HEK293 (cell line): ENCODE measurements around the gene OSTC.

Experiments
- MYNN ChIP-seq: fragments of 450-650 bp; formaldehyde crosslinking; IDR thresholded peaks from 2 replicates; pipeline ENCODE4 v1.5.1; 2016; ENCODE audit warnings: missing biosample characterization, missing genetic modification characterization, borderline replicate concordance
- SP3 ChIP-seq: fragments of 450-650 bp; formaldehyde crosslinking; IDR thresholded peaks from 2 replicates; pipeline ENCODE4 v1.5.1; 2016; ENCODE audit warnings: missing biosample characterization, missing genetic modification characterization
- TCF7L2 ChIP-seq: IDR thresholded peaks from 2 replicates; pipeline ENCODE4 v1.6.1; 2011; ENCODE audit warnings: low read depth, mild to moderate bottlenecking, inconsistent platforms, low read length, moderate library complexity, borderline replicate concordance
- TRIM28 ChIP-seq: IDR thresholded peaks from 2 replicates; pipeline ENCODE4 v1.6.1; 2011; ENCODE audit warnings: low read length, control low read depth, borderline replicate concordance
- YY2 ChIP-seq: fragments of 450-650 bp; formaldehyde crosslinking; IDR thresholded peaks from 2 replicates; pipeline ENCODE4 v1.5.1; 2016; ENCODE audit warnings: missing biosample characterization, missing genetic modification characterization
- ZBTB8A ChIP-seq: fragments of 450-650 bp; formaldehyde crosslinking; IDR thresholded peaks from 2 replicates; pipeline ENCODE4 v1.5.1; 2016; ENCODE audit warnings: missing biosample characterization, missing genetic modification characterization
- ZEB2 ChIP-seq: fragments of 450-650 bp; formaldehyde crosslinking; IDR thresholded peaks from 2 replicates; pipeline ENCODE4 v1.5.1; 2016; ENCODE audit warnings: missing biosample characterization, missing genetic modification characterization
- ZFP3 ChIP-seq: fragments of 450-650 bp; formaldehyde crosslinking; IDR thresholded peaks from 2 replicates; pipeline ENCODE4 v1.5.1; 2016; ENCODE audit warnings: low read depth, missing biosample characterization, missing genetic modification characterization
- ZNF10 ChIP-seq: fragments of 450-650 bp; formaldehyde crosslinking; IDR thresholded peaks from 2 replicates; pipeline ENCODE4 v1.5.1; 2017; ENCODE audit warnings: missing biosample characterization, missing genetic modification characterization
- ZNF146 ChIP-seq: fragments of 450-650 bp; formaldehyde crosslinking; IDR thresholded peaks from 2 replicates; pipeline ENCODE4 v1.5.1; 2016; ENCODE audit warnings: missing biosample characterization, missing genetic modification characterization
- ZNF175 ChIP-seq: fragments of 450-650 bp; formaldehyde crosslinking; IDR thresholded peaks from 2 replicates; pipeline ENCODE4 v1.5.1; 2016; ENCODE audit warnings: missing biosample characterization, missing genetic modification characterization
- ZNF529 ChIP-seq: fragments of 450-650 bp; formaldehyde crosslinking; IDR thresholded peaks from 2 replicates; pipeline ENCODE4 v1.5.1; 2017; ENCODE audit warnings: missing genetic modification characterization, missing biosample characterization; ENCODE audit not compliant: insufficient replicate concordance
- ZNF623 ChIP-seq: fragments of 450-650 bp; formaldehyde crosslinking; IDR thresholded peaks from 2 replicates; pipeline ENCODE4 v1.5.1; 2016; ENCODE audit warnings: missing biosample characterization, missing genetic modification characterization
- ZNF664 ChIP-seq: fragments of 450-650 bp; formaldehyde crosslinking; IDR thresholded peaks from 2 replicates; pipeline ENCODE4 v1.5.1; 2016; ENCODE audit warnings: missing biosample characterization, missing genetic modification characterization
- ZNF701 ChIP-seq: fragments of 450-650 bp; formaldehyde crosslinking; IDR thresholded peaks from 2 replicates; pipeline ENCODE4 v1.5.1; 2016; ENCODE audit warnings: missing biosample characterization, missing genetic modification characterization
- ZNF776 ChIP-seq: fragments of 450-650 bp; formaldehyde crosslinking; IDR thresholded peaks from 2 replicates; pipeline ENCODE4 v1.5.0; 2017; ENCODE audit warnings: missing biosample characterization, missing genetic modification characterization, borderline replicate concordance
- TF ChIP-seq, protein P1 (sequence below): fragments of 450-650 bp; formaldehyde crosslinking; IDR thresholded peaks from 2 replicates; pipeline ENCODE4 v1.5.1; 2016; ENCODE audit warnings: missing biosample characterization, missing genetic modification characterization
- TF ChIP-seq, protein P2 (sequence below): fragments of 450-650 bp; formaldehyde crosslinking; IDR thresholded peaks from 2 replicates; pipeline ENCODE4 v1.5.1; 2016; ENCODE audit warnings: missing biosample characterization, missing genetic modification characterization
- TF ChIP-seq, protein P3 (sequence below): fragments of 450-650 bp; formaldehyde crosslinking; IDR thresholded peaks from 2 replicates; pipeline ENCODE4 v1.5.1; 2017; ENCODE audit warnings: missing biosample characterization, missing genetic modification characterization
- TF ChIP-seq, protein P4 (sequence below): fragments of 450-650 bp; formaldehyde crosslinking; conservative IDR thresholded peaks from 2 replicates; pipeline ENCODE4 v1.5.1; 2016; ENCODE audit warnings: low read depth, missing biosample characterization, missing genetic modification characterization
- TF ChIP-seq, protein P5 (sequence below): fragments of 450-650 bp; formaldehyde crosslinking; IDR thresholded peaks from 2 replicates; pipeline ENCODE4 v1.5.1; 2016; ENCODE audit warnings: missing biosample characterization, missing genetic modification characterization
- TF ChIP-seq, protein P6 (sequence below): fragments of 450-650 bp; formaldehyde crosslinking; IDR thresholded peaks from 2 replicates; pipeline ENCODE4 v1.5.1; 2016; ENCODE audit warnings: missing biosample characterization, missing genetic modification characterization
- TF ChIP-seq, protein P7 (sequence below): fragments of 450-650 bp; formaldehyde crosslinking; IDR thresholded peaks from 2 replicates; pipeline ENCODE4 v1.5.1; 2016; ENCODE audit warnings: missing biosample characterization, missing genetic modification characterization

The OSTC gene

DNA sequence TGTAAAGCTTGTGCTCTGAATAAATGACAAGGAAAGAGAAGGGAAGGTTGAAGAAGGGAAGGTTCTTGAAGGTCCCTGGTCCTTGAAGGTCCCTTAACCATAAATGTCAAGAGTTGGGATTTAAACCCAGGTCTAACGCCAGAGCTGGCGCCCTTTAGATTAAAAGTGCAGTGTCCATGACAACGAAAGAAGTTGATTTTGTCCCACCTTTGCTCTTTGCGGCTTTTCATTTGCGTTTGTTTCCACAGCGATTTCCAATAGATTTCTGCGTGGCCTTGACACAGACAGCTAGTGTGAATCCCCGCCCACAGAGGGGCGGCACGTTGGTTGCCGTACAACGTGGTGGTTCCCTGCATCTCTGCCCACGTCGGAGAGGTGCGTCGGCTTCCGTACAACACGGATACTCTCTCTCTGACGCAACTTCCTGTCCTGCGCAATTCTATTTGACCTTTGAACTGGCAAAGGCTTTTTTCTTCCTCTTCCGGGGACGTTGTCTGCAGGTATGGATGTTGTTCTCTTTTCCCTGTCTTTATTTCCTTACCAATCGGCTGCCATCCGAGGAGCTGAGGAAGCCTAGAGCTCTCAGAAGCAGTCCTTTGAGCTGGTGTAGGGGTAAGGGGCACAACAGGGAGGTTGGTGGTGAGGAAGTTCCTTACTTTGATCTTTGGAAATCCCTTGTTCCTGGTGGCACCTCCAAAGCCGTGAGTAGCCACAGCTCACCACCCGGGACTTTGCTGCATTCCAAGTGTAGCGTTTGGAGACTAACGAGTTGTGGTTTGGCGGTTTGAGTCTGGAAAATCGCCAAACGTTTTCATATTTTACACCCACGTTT, 30.1 kb upstream of the OSTC start, which contains the start of gene RPL34 (continued):
- TF ChIP-seq ZNF623 (tag by site-specific recombination) (no peak), ZNF664 (tag by site-specific recombination) (no peak), ZNF776 (tag by site-specific recombination) (no peak), ZNF146 (tag by site-specific recombination) (no peak), SP3 (peak; percentile 83), TCF7L2 (peak; percentile 71; the same call in 1 of the 2 replicates), ZFP3 (no peak), TRIM28 (no peak), ZNF529 (tag by site-specific recombination) (no peak), MYNN (tag by site-specific recombination) (peak; percentile 75; the same call in 1 of the 2 replicates), ZNF10 (no peak), ZEB2 (0 out of 2 replicates have a peak, but pooled peaks have one; percentile 46), YY2 (peak; percentile 78; the same call in 1 of the 2 replicates), ZNF175 (tag by site-specific recombination) (no peak), ZNF701 (tag by site-specific recombination) (no peak), ZBTB8A (tag by site-specific recombination) (peak; percentile 64)
- TF ChIP-seq, protein P1, sequence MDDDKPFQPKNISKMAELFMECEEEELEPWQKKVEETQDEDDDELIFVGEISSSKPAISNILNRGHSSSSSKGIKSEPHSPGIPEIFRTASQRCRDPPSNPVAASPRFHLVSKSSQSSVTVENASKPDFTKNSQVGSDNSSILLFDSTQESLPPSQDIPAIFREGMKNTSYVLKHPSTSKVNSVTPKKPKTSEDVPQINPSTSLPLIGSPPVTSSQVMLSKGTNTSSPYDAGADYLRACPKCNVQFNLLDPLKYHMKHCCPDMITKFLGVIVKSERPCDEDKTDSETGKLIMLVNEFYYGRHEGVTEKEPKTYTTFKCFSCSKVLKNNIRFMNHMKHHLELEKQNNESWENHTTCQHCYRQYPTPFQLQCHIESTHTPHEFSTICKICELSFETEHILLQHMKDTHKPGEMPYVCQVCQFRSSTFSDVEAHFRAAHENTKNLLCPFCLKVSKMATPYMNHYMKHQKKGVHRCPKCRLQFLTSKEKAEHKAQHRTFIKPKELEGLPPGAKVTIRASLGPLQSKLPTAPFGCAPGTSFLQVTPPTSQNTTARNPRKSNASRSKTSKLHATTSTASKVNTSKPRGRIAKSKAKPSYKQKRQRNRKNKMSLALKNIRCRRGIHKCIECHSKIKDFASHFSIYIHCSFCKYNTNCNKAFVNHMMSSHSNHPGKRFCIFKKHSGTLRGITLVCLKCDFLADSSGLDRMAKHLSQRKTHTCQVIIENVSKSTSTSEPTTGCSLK (tag by site-specific recombination), result no peak
- TF ChIP-seq, protein P2, sequence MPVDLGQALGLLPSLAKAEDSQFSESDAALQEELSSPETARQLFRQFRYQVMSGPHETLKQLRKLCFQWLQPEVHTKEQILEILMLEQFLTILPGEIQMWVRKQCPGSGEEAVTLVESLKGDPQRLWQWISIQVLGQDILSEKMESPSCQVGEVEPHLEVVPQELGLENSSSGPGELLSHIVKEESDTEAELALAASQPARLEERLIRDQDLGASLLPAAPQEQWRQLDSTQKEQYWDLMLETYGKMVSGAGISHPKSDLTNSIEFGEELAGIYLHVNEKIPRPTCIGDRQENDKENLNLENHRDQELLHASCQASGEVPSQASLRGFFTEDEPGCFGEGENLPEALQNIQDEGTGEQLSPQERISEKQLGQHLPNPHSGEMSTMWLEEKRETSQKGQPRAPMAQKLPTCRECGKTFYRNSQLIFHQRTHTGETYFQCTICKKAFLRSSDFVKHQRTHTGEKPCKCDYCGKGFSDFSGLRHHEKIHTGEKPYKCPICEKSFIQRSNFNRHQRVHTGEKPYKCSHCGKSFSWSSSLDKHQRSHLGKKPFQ (tag by site-specific recombination), result no peak
- TF ChIP-seq, protein P3, sequence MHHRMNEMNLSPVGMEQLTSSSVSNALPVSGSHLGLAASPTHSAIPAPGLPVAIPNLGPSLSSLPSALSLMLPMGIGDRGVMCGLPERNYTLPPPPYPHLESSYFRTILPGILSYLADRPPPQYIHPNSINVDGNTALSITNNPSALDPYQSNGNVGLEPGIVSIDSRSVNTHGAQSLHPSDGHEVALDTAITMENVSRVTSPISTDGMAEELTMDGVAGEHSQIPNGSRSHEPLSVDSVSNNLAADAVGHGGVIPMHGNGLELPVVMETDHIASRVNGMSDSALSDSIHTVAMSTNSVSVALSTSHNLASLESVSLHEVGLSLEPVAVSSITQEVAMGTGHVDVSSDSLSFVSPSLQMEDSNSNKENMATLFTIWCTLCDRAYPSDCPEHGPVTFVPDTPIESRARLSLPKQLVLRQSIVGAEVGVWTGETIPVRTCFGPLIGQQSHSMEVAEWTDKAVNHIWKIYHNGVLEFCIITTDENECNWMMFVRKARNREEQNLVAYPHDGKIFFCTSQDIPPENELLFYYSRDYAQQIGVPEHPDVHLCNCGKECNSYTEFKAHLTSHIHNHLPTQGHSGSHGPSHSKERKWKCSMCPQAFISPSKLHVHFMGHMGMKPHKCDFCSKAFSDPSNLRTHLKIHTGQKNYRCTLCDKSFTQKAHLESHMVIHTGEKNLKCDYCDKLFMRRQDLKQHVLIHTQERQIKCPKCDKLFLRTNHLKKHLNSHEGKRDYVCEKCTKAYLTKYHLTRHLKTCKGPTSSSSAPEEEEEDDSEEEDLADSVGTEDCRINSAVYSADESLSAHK (tag by site-specific recombination), result no peak
- TF ChIP-seq, protein P4, sequence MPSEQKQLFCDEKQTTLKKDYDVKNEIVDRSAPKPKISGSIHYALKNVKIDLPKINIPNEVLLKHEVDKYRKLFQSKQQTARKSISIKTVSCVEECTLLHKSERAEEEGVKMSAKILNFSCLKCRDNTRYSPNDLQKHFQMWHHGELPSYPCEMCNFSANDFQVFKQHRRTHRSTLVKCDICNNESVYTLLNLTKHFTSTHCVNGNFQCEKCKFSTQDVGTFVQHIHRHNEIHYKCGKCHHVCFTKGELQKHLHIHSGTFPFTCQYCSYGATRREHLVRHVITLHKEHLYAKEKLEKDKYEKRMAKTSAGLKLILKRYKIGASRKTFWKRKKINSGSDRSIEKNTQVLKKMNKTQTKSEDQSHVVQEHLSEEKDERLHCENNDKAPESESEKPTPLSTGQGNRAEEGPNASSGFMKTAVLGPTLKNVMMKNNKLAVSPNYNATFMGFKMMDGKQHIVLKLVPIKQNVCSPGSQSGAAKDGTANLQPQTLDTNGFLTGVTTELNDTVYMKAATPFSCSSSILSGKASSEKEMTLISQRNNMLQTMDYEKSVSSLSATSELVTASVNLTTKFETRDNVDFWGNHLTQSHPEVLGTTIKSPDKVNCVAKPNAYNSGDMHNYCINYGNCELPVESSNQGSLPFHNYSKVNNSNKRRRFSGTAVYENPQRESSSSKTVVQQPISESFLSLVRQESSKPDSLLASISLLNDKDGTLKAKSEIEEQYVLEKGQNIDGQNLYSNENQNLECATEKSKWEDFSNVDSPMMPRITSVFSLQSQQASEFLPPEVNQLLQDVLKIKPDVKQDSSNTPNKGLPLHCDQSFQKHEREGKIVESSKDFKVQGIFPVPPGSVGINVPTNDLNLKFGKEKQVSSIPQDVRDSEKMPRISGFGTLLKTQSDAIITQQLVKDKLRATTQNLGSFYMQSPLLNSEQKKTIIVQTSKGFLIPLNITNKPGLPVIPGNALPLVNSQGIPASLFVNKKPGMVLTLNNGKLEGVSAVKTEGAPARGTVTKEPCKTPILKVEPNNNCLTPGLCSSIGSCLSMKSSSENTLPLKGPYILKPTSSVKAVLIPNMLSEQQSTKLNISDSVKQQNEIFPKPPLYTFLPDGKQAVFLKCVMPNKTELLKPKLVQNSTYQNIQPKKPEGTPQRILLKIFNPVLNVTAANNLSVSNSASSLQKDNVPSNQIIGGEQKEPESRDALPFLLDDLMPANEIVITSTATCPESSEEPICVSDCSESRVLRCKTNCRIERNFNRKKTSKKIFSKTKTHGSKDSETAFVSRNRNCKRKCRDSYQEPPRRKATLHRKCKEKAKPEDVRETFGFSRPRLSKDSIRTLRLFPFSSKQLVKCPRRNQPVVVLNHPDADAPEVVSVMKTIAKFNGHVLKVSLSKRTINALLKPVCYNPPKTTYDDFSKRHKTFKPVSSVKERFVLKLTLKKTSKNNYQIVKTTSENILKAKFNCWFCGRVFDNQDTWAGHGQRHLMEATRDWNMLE, result peak; percentile 98
- TF ChIP-seq, protein P5, sequence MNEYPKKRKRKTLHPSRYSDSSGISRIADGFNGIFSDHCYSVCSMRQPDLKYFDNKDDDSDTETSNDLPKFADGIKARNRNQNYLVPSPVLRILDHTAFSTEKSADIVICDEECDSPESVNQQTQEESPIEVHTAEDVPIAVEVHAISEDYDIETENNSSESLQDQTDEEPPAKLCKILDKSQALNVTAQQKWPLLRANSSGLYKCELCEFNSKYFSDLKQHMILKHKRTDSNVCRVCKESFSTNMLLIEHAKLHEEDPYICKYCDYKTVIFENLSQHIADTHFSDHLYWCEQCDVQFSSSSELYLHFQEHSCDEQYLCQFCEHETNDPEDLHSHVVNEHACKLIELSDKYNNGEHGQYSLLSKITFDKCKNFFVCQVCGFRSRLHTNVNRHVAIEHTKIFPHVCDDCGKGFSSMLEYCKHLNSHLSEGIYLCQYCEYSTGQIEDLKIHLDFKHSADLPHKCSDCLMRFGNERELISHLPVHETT (tag by site-specific recombination), result peak; percentile 46; the same call in 1 of the 2 replicates
- TF ChIP-seq, protein P6, sequence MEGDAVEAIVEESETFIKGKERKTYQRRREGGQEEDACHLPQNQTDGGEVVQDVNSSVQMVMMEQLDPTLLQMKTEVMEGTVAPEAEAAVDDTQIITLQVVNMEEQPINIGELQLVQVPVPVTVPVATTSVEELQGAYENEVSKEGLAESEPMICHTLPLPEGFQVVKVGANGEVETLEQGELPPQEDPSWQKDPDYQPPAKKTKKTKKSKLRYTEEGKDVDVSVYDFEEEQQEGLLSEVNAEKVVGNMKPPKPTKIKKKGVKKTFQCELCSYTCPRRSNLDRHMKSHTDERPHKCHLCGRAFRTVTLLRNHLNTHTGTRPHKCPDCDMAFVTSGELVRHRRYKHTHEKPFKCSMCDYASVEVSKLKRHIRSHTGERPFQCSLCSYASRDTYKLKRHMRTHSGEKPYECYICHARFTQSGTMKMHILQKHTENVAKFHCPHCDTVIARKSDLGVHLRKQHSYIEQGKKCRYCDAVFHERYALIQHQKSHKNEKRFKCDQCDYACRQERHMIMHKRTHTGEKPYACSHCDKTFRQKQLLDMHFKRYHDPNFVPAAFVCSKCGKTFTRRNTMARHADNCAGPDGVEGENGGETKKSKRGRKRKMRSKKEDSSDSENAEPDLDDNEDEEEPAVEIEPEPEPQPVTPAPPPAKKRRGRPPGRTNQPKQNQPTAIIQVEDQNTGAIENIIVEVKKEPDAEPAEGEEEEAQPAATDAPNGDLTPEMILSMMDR (tag by site-specific recombination), result no peak
- TF ChIP-seq, protein P7, sequence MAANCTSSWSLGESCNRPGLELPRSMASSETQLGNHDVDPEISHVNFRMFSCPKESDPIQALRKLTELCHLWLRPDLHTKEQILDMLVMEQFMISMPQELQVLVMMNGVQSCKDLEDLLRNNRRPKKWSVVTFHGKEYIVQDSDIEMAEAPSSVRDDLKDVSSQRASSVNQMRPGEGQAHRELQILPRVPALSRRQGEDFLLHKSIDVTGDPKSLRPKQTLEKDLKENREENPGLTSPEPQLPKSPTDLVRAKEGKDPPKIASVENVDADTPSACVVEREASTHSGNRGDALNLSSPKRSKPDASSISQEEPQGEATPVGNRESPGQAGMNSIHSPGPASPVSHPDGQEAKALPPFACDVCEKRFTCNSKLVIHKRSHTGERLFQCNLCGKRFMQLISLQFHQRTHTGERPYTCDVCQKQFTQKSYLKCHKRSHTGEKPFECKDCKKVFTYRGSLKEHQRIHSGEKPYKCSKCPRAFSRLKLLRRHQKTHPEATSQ (tag by site-specific recombination), result no peak
